A549 treated with DMSO at 1 μM for 4 hours (cell line): ENCODE results near the gene PGK1. TPM values are rescaled to one million over a fixed set of nuclear protein-coding genes. Genes with fewer than 3 reads are reported as not detected.

Source experiments
- total RNA-seq: library from RNA; stranded (reverse); fragments of 200-300 nt; extraction: Qiagen RNA extraction; gene quantifications from 5 replicates; pipeline ENCODE4 v1.2.3, GENCODE V29; 2022; ENCODE audit warnings: low read depth

PGK1 gene
- total RNA-seq, result 583 to 648 TPM (median 611 TPM) in 5 replicates

GRCh38 chrX:78103623-78104446 lies at the start of gene PGK1:
Gene PGK1, plus strand, starts transcription at chrX:78104248. Its CDS starts 93 bp downstream, at chrX:78104341.

GRCh38 chrX:78139160-78140123 lies 35.4 kb downstream of the PGK1 start, which contains the start of gene TAF9B:
Gene TAF9B, minus strand, starts transcription at chrX:78139650. Its CDS starts 39 bp downstream, at chrX:78139611.

Other genes starting within 250 kb of the PGK1 start
- gene MAGT1, start 208.8 kb upstream of the PGK1 start, total RNA-seq, result 37.3 to 49.0 TPM (median 44.2 TPM) in 5 replicates
- 557 to 700 TPM (median 577 TPM) in 5 replicates for gene COX7B, start 204.8 kb upstream of the PGK1 start, total RNA-seq
- 3.0 to 4.3 TPM (median 4.1 TPM) in 5 replicates for gene ATP7A, start 193.6 kb upstream of the PGK1 start, total RNA-seq
- 0.17 to 0.46 TPM (median 0.36 TPM) in 3 of 5 replicates, not detected in the others for gene PGAM4, start 134.6 kb upstream of the PGK1 start, total RNA-seq
- gene TAF9B, start 35.4 kb downstream of the PGK1 start, total RNA-seq, result 12.6 to 17.0 TPM (median 13.3 TPM) in 5 replicates
- not detected in 5 replicates for gene CYSLTR1, start 223.4 kb downstream of the PGK1 start, total RNA-seq